HG03439 (cell line): ENCODE data around the gene PDZRN3.
"Not testable (repeated sequence)": the region's sequence is repeated elsewhere in the genome, so short reads cannot be mapped to it uniquely, and the experiment has no call there.

Source experiments
- ATAC-seq: cut with Tn5 transposase; IDR thresholded peaks from one replicate; pipeline ENCODE4 v1.9.1; 2021; ENCODE audit warnings: mild to moderate bottlenecking, moderate library complexity; ENCODE audit not compliant: unreplicated experiment

Gene PDZRN3

DNA sequence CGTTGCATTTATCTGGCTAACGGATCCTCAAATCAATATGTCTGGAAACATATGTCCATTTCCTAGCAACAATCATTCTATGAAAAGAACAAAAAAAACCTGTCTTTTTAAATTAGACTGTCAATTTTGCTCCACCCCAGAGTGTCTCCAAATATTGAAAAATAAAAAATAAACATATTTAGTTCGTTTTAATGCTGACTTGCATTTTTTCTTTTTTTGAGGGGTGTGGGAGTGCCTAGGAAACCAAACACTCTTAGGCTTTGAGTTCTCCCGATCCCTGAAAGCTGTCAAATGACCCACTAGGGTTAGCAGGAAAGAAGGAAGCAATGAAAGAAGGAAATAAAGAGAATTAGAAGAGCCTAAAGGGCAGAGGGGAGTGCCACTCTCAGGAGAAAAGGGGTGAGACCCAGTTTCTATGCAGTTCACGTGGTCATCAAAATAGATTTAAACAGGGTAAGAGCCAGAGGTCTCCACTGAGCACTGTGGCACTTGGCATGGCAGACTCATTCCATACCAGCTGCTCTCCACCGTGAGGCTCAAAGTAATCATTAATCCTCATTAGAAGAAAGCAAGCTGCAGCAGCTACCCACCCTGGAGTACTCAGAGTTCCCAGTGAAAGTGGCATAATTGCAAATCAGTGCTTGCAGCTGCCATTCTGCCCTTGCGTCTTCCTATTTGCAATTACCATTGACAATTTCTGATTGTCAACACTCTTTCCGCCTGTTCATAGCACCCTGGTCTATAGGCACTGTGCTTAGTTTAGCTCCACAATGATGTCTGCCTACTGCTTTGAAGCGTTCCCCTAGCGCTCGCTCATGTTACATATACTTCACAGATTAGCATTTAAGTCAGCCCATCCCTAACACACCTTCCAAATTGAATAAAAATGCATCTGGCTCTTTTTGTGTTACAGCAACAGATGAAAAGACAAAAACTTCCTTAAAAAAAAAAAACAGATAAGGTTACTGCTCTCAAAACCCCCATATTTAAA is 32.3 kb downstream of the PDZRN3 start:
- no peak for ATAC-seq

DNA sequence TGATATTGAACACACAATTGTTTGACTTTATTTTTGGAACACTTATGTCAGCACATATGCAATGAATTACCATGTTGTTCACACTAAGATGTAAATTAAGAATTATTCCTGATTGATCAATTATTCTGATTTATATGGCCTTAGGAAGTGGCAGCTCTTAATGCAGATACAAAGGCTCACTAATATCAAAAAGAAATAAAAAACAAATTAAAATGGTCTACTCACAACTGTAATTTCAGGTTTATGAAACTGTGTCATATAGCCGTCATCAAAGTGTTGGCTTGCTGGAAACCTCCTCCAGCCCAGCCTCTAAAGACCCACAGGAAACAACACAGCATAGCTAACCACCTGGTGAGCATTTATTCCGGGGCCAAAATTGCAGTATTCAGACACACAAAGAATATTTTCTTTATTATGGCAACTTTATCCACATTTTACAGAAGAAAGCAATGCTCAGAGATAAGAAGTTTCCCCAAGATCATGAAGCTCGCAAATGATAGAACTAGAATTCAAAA is 33.4 kb downstream of the PDZRN3 start:
- ATAC-seq = no peak

DNA sequence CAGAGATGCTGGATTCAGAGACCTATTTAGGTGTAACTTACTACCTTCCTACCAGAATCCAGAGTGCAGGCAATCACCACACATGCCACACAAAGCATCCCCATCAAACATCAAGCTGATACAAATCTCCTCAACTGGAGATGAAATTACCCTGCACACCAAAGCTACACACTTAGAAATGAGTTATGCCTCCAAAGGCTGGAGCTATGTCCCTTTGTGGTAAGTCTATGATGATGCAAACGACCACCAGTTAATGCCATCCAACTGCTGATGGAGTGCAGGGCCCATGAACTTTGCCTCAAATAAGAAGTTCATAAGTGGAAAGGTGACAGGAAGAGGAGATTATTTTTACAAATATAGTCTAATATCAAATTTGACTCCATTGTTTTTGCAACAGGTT is 38.1 kb downstream of the PDZRN3 start:
- no peak for ATAC-seq

DNA sequence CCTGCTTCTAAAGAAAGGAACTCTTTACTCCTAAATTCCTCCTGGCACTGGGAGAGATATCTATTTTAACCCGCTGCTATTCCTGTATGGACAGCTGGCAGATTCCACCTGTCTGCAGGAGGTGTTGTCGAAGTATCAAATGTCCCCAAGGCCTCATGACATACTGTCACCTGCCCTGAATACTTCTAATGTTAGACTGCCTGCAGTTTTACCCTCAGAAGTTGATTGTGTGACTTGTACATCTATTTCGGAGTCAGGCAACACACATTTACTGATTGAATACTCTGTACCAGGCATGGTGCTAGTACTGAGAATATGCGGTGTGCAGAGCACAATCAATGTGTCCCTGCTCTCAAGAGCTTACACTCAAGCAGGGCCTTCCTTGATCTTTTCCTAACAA is 38.6 kb downstream of the PDZRN3 start:
- ATAC-seq = no peak

DNA sequence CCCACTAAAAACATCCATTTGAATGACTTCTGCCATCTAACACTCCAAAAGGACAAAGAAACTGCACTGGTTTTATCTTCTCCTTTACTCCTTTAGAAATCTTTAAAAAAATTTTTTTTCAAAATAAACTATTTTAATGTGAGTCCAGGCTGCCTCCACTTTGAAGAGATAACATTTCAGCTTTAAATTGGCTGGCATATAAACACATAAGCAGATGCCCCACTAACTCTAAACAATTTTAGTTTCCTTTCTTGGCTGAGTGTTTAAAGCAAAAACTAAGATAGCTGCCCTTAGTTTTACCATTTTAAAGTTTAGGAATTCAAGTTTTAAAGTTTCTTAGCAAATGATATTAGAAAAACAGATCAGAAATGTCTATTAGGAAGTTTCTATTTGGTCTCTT is 39.9 kb downstream of the PDZRN3 start:
- ATAC-seq = no peak

DNA sequence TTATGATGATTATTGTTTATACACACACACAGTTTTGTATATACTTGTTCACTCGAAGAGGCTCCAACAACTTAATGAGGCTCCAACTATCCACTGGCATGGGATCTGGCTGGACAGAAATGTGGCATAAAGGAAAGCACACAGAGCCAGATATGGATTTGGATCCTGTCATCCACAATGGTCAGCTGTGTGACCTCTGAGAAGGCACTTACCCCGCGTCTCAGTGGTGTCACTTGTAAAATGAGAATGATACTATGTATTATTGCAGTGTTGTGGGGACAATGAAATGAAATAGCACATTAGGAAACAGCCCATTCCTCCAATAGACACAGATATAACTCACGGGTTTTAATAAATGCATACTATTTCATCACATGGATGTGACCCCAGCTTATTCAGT is 42.2 kb downstream of the PDZRN3 start:
- no peak for ATAC-seq

DNA sequence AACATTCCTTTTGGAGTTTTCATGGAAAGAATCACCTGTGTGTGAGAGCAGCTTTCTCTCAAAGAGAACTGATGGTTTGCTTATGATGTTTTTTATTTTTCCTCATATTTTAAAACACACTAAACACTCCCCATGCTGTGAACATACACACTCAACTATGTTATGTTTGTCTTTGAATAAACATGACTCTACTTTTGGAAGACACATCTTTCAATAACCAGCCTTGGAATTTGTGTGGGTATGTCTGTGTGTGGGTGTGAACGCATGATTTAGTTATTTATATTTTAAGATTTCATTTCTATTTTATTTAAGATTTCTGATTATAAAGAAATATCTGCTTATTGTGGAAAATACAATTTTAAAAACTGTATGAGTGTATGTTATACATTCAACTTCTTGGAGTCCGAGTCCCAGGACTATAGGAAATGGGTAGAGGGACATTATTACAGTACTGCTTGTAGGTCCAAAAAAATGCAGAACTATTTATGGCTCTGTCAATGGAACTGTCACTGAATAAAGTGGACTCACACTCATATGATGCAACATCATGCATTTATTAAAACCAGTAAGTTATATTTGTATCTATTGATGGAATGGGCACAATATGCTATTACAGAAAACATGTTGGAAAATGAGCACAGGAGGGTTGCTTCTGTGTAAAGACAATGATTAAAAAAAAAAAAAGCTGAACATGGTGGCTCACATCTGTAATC is 43.5 kb downstream of the PDZRN3 start:
- ATAC-seq = no peak

DNA sequence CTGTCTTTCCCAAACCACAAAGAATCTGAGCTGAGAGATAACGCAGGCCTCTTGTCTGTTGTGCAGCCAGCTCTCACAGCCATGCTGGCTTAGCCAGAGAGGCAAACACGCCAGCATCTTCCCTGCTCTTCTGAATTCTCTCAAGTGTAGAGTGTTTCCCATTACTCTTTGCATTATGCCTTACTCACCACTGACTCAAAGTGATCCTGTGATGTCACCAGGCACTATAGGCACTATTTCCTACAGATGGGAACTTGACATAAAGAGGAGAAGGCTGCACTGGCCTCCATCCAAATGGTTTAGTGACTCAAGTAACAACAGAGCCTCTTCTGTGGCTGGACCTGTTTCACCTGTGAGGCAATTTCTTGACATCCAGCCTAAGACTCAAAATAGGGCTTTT is 44.4 kb downstream of the PDZRN3 start:
- no peak for ATAC-seq

DNA sequence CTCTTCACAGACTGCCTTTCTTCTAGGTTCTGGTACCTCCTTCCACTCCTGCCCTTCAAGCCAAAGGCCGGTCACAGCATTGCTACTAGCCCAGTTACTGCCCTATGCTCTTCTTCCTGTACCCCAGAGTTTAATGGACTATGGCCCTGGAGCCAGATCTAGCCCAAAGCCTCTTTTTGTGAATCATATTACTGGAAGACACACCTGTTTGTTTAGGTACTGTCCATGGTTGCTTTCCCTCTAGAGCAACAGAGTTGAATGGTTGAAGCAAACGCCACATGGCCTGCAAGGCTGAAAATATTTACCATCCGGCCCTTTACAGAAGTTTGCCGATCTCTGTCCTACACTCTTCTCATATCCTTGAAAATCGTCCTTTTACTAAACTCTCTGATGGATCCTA is 47.0 kb downstream of the PDZRN3 start:
- ATAC-seq = no peak

DNA sequence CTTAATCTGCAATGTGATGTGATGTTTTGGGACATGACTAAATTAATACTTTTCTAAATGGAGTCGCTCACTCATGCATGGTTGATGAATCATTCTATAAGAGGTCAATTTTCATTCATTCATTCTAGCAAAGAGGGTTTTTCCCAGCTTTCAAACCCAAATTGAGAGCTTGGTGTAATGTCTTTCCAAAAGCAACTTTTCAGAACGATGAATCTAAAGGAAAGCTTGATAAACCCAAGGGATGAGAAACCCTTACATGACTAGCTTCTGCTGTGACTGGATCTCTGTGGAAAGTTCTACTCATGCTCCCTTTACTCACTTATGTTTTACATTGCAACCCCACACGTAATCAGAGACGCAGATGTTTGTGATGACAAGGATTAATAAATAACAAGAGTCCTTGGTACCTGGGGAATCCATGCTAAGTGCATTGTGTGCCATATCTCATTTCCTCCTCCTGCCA is 47.7 kb downstream of the PDZRN3 start:
- no peak for ATAC-seq

DNA sequence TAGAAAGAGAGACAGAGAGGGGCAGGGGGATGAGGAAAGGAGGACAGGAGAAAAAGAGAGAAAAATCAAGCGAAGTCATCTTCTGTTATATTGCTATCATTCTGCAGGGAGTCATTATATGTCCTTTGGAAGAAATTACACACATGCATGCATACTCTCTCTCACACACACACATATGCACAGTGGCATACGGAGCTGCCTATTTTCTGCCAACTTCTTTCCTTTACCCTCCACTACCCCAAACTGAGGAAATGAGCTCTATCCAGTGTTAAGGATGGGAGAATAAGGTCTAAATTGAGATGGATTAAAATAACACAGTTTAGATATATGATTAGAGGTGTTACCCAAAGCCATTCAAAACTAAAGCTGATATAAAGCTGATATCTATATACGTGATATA is 48.8 kb downstream of the PDZRN3 start:
- no peak for ATAC-seq

DNA sequence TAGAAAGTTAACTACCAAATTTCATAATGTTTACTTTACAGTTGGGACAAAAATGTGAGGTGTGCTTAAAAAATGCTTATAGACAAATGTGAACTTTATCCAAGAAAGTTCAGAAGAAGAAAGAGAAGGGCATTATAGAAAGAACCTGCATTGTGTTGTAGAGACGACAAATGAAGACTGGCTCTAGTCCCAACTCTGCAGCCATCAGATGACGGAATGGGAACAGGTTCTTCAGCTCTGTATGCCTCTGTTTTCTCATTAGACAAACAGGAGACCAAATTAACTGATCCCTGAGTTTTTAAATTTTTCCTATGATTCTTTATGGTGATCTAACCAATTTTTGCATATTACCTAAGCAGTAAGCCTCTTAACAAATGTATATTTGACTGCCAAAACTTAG is 49.2 kb downstream of the PDZRN3 start:
- ATAC-seq = no peak

DNA sequence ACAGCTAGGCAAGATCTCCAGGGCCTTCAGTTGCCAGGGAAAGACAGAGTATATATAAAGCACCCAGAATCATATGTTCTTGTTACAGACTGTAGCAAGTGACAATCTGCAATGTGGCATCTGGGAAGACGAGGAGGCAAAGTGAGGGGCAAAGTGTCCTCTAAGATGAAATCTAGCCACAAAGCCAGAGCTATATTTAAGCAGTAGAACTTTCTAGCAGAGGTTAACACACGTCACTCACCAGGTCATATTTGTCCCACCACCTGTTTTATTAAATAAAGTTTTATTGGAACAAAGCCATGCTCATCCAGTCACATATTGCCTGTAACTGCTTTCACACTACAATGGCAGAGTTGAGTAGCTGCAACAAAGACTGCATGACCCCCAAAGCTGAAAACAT is 51.5 kb downstream of the PDZRN3 start:
- no peak for ATAC-seq

DNA sequence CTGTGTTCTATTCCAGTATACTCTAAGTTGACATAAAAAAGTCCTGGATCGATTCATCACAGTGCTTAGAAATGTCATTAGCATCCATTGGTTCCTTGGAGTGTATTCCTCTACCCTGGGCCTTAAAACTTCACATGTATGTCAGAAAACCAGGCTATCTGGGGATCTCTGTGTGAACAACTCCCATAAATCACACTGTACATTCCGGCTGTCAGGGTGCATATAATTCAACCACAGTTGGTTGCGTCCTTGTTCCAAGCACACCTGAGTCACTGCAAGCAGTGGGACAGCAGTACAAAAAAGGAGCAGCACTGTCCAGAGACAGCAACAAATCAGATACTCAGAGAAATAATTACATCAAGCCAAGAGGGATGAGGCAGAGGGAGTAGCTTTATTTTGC is 52.4 kb downstream of the PDZRN3 start:
- no peak for ATAC-seq

DNA sequence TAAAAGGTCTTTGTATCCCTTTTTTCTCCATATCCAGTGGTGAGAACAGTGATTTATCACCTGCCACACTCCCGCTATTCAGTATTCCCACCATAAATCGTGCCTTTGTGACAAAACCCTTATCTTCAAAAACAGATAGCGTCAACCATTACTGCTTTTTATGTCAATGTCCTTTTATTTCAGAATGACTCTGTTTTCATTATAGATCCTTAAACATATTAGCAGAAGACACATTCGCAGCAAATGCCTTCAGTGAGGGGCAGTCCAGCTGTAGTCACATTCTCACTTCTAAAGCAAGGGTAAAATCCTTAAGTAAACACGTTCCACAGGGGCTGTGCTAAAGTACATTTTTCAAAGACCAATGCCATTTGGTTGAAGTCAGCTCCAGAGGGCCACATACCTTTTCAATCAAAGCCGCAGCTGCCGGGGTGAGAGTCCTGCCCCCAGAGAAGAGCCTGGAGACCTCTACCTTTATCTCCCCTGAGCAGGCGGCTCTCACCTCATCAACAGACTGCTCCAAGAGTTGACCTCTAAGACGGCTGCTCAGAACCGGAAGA is 53.4 kb downstream of the PDZRN3 start:
- ATAC-seq = no peak

DNA sequence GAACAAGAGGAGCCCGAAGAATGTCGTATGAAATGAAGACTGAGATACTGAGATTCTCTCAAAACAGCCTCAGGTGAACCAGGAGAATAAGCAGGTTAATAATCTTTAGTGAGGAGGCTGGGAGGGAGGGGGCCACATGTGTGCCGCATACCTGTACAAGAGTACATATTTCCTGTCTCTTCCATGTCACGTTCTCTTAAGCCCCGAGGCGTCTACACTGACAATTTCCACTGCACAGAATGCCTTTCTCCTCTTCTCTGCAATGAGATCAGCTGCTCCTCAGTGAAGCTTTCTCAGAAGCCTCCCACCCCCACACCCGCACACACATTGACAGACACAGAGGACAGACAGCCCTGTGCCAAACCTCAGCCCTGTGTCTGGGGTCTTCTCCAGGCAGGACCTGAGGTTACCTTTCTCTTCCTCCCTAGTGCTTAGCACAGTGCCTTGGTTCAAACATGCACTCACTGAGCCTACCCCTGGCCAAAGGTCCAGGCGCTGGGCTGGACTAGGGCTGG is 55.4 kb downstream of the PDZRN3 start:
- ATAC-seq = no peak

DNA sequence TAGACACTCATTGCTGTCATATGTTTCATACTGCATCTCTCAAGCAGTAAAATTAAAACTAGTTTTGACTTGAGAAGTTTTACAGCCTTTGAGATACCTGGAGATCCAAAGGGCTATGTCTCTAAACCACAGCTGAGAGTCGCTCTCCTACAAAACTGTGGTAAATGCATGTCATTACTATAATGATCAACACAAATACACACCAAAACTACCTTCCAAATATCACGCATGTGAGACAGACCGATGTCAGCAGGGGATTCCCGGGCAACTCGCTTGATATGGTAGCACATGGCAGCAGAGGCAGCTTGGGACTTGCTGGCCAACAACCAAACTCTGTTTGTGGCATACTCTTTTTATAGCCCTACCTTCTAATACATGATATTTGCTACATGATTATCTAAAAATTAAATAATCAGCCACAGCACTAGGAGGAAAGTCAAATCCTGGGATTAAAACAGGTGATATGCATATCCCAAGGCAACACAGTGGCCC is 56.3 kb downstream of the PDZRN3 start:
- no peak for ATAC-seq

DNA sequence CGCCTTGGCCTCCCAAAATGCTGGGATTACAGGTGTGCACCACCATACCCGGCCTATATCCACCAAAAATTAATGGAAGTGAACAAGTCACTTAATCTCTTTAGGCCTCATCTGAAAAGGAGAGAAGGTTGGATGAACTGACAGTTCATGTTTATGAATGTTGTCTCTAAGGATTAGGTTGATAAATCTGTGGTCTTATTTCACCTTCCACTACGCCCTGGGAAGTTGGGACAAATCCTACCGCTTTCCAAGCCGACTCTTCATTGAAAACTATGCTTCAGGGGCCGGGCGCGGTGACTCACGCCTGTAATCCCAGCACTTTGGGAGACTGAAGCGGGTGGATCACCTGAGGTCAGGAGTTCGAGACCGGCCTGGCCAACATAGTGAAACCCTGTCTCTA is 59.4 kb downstream of the PDZRN3 start:
- not testable (repeated sequence) for ATAC-seq

DNA sequence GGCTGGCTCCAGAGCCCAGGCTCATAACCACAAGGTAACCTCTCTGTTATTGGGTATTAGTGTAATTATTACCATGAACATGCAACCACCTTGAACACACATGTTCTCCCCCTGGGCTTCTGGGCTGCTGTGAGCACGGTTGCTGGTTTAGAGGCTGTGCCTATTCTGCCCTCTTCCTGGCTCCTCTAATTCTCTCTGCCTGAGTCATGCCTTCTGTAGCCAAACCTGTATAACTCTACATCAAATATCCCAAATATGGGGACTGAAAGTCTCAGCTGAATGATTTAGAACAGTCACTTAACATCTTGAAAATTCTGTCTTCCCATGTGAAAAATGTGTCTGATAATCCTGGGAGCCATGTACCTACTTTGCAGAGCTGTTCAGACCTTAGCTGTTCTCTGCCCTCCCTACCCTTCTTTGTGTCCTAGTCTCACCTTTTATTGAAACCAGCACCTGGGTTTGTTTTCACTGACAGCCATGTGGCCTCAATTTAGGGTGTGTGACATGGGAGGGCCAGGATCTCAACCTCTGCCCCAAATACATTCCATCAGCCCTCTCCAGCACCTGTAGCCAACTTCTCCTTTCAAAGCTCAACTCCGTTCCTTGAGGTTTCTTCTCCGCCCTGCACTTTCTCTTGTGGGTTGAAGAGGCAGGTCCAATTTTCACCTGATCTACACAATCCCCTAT is 60.7 kb downstream of the PDZRN3 start:
- no peak for ATAC-seq

DNA sequence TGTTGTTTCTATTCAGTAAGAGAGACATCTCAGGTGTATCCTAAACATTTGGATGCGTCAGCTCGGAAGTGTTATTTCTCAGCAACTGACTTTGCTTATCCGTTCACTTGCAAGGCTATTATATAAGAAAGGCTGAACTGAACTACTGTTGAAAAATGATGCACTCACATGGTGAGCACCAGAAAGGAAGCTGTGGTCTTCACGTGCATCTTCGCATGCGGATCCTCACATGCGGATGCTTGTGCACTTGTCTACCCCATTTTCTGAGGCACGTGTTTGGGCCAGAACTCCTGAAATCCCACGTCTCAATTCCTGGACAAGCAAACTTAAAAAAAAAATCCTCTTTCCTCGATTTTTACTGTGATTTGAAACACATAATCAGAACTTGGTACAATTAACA is 63.2 kb downstream of the PDZRN3 start:
- no peak for ATAC-seq

DNA sequence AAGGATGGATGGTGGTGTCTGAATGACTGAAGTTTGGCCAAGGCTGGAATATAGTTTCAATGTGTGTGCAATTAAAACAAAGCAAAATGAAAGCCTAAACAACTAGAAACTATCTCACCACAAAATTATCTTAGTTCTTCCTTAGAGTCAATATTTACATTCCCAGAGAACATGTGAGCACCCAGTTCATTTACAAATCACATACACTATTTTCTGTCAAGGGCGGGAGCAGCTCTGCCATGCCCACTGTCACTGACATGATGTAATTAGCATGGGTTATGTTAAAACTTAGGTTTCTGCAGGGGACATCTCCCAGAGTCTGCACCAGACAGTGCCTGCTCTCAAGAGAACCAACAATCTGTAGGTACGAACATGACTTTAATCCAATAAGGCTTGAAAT is 65.0 kb downstream of the PDZRN3 start:
- no peak for ATAC-seq
